Right lobe of liver (tissue), 6 donors: ENCODE results near the gene CRACR2B. TPM values are rescaled to one million over a fixed set of nuclear protein-coding genes. Genes with fewer than 3 reads are reported as not detected.

Experiments
- ATAC-seq, 4 donors: fragments of 200-7000 bp; cut with Tn5 transposase; one replicate each; pipeline ENCODE4 v1.9.1; 2020; ENCODE audit warnings: mild to moderate bottlenecking in 4 of 4, moderate library complexity in 4 of 4
- DNase-seq, 3 donors: peaks; one replicate each; pipeline ENCODE4 v3.0.0-alpha.2; 2020
- H3K27ac ChIP-seq, 3 donors: fragments of 200-600 bp; one replicate each; pipeline ENCODE4 v1.8.0; 2022
- H3K27me3 ChIP-seq, 2 donors: fragments of 200-600 bp; one replicate each; pipeline ENCODE4 v1.8.0; 2022
- H3K36me3 ChIP-seq, 4 donors: fragments of 200-600 bp; sonication (generic) in 1 of 4; one replicate each; pipeline versions ENCODE4 v1.5.1 to v1.8.0; 2017 to 2022; ENCODE audit warnings: control low read depth in 1 of 4
- H3K4me1 ChIP-seq, 4 donors: fragments of 200-600 bp; sonication (generic) in 1 of 4; one replicate each; pipeline versions ENCODE4 v1.5.1 to v1.8.0; 2017 to 2022; ENCODE audit warnings: control low read depth in 1 of 4
- H3K4me3 ChIP-seq, 3 donors: fragments of 200-600 bp; one replicate each; pipeline ENCODE4 v1.8.0; 2022
- H3K9me3 ChIP-seq, 4 donors: fragments of 200-600 bp; sonication (generic) in 1 of 4; one replicate each; pipeline versions ENCODE4 v1.5.1 to v1.8.0; 2017 to 2022; ENCODE audit warnings: control low read depth in 1 of 4
- CTCF ChIP-seq, 4 donors: fragments of 200-600 bp in 3 of 4; fragments of 450-650 bp in 1 of 4; IDR thresholded peaks; one replicate each; pipeline versions ENCODE4 v1.5.1 to v1.8.0; 2016 to 2022; ENCODE audit warnings: antibody characterized with exemption in 4 of 4, mild to moderate bottlenecking in 2 of 4
- POLR2A ChIP-seq: fragments of 450-650 bp; IDR thresholded peaks from one replicate; pipeline ENCODE4 v1.6.1; 2017; ENCODE audit warnings: antibody characterized with exemption, mild to moderate bottlenecking
- WGBS: methylation state at CpG from one replicate; pipeline ENCODE4 v1.1.6; 2018; ENCODE audit warnings: low coverage, low lambda C conversion rate; ENCODE audit not compliant: insufficient coverage; ENCODE audit errors: missing lambda C conversion rate; 5-methylcytosine and 5-hydroxymethylcytosine counted together
- intact Hi-C, 2 donors: fragments of 100-400 bp; cut with DNase I; formaldehyde crosslinking; loops; one replicate each; pipeline versions ENCODE4 v1.11.2 to v1.14.1; 2022
- total RNA-seq, 6 experiments: library from RNA; depleted of rRNA in 2 of 6; stranded (reverse); fragments of >200 nt in 2 of 6; fragmentation: NEBNext Ultra II Directional in 3 of 6; extraction: Animal tissue kit (Norgen Biotek cat#: 25700) in 3 of 6; gene quantifications; one replicate each; pipeline versions ENCODE4 v1.1.0 to v1.2.4, GENCODE V29; 2016 to 2023
- donor health status: DM: no; HTN: yes; CAD: no.
- donor health status: DM: no; HTN: no; CAD: no.
- donor health status: DM: no; HTN: no; CAD: no.
- donor health status: DM: no; HTN: yes; CAD: no.
- donor health status: DM: no; HTN: yes; CAD: no.

Gene CRACR2B
- total RNA-seq, 6 experiments from 2014 or later, result 2.2 to 4.0 (median 3.1) TPM

- DNase-seq, result peak in 1 of 3 donors; percentile 28
- Histone ChIP-seq H3K27me3 (no peaks in the 10 kb centered on the region), H3K4me1 (peaks cover 0 to 34% (median 11%) of the 10 kb centered on the region in 4 donors), H3K4me3 (peak overlapping the region in 1 of 3 donors; percentile 73), H3K27ac (no peak overlapping the region), H3K36me3 (peaks cover 0 to 5% (median 0%) of the 10 kb centered on the region in 4 donors), H3K9me3 (no peaks in the 10 kb centered on the region)
- intact Hi-C loops, result no loop called here
- TF ChIP-seq CTCF (IDR thresholded peaks at IDR 0.05) (no peak), POLR2A (no peak)
- WGBS, result 67% methylated on average over 3 of the region's 31 CpGs
- ATAC-seq, result no peak
Observed at GRCh38 chr11:794013-794765, 33.5 kb upstream of the CRACR2B start.

GRCh38 chr11:794766-795633 lies 32.7 kb upstream of the CRACR2B start:
- intact Hi-C loops, result no loop called here
- peak overlapping the region in 2 of 3 donors; percentile 85 to 88 for H3K27ac ChIP-seq
- no peaks in the 10 kb centered on the region for H3K9me3 ChIP-seq
- DNase-seq, result peak in 1 of 3 donors; percentile 82
- peak; percentile 1 to 28 (median 22) for ATAC-seq
- H3K27me3 ChIP-seq, result no peaks in the 10 kb centered on the region
- peak overlapping the region; percentile 63 to 73 (median 73) for H3K4me3 ChIP-seq
- peaks cover 0 to 5% (median 0%) of the 10 kb centered on the region in 4 donors for H3K36me3 ChIP-seq
- H3K4me1 ChIP-seq, result peaks cover 0 to 34% (median 11%) of the 10 kb centered on the region in 4 donors
- TF ChIP-seq POLR2A (no peak), CTCF (IDR thresholded peaks at IDR 0.05) (no peak)
- WGBS, result 41% methylated on average over 22 of the region's 38 CpGs

GRCh38 chr11:795634-796564 lies 31.8 kb upstream of the CRACR2B start:
- peak; percentile 55 to 69 (median 64) for ATAC-seq
- DNase-seq, result peak; percentile 83 to 87 (median 85)
- no peaks in the 10 kb centered on the region for H3K9me3 ChIP-seq
- H3K27me3 ChIP-seq, result no peaks in the 10 kb centered on the region
- TF ChIP-seq POLR2A (peak; percentile 59), CTCF (IDR thresholded peaks at IDR 0.05) (no peak)
- H3K36me3 ChIP-seq, result peaks cover 0 to 5% (median 0%) of the 10 kb centered on the region in 4 donors
- 0% methylated on average over 3 of the region's 26 CpGs for WGBS
- H3K4me3 ChIP-seq, result peak overlapping the region; percentile 63 to 73 (median 73)
- H3K27ac ChIP-seq, result peak overlapping the region; percentile 70 to 88 (median 85)
- intact Hi-C loops, result no loop called here
- H3K4me1 ChIP-seq, result peaks cover 0 to 33% (median 11%) of the 10 kb centered on the region in 4 donors
